ACHN (cell line): ENCODE measurements around the gene STK17B.
"Not testable (repeated sequence)": the region's sequence is repeated elsewhere in the genome, so short reads cannot be mapped to it uniquely, and the experiment has no call there.

Experiments
- DNase-seq: peaks from one replicate; pipeline ENCODE4 v3.0.0-alpha.2; 2015
- in situ Hi-C: cut with HindIII; loops from 2 replicates; pipeline ENCODE4 v1.10.0; 2017; ENCODE audit warnings: low sequenced_read_pairs, low pct_ligation_motif_present, low pct_unique_long_range_greater_than_20kb

STK17B gene

GRCh38 chr2:196089448-196089847 lies 81.9 kb downstream of the STK17B start:
- in situ Hi-C loops, DNase-seq: not testable (repeated sequence)

- in situ Hi-C loops = no loop called here
- DNase-seq = no peak
These were observed 83.2 kb downstream of the STK17B start for GRCh38 chr2:196088203-196088602.

- in situ Hi-C loops = no loop called here
- no peak for DNase-seq
These were observed 84.6 kb downstream of the STK17B start for GRCh38 chr2:196086517-196087368.

GRCh38 chr2:196083601-196084000 lies 87.8 kb downstream of the STK17B start:
- in situ Hi-C loops = no loop called here
- DNase-seq = no peak
